GM19328 (cell line): ENCODE results near the gene HOXC12.

Source experiments
- ATAC-seq: cut with Tn5 transposase; IDR thresholded peaks from one replicate; pipeline ENCODE4 v1.9.1; 2021; ENCODE audit warnings: mild to moderate bottlenecking, moderate library complexity; ENCODE audit not compliant: unreplicated experiment

Gene HOXC12

GRCh38 chr12:54005853-54006558 is 51.3 kb downstream of the HOXC12 start:
- no peak for ATAC-seq

- no peak for ATAC-seq
These were observed 52.0 kb downstream of the HOXC12 start for GRCh38 chr12:54006559-54007220.

GRCh38 chr12:54007538-54008259 is 53.0 kb downstream of the HOXC12 start:
- ATAC-seq, result no peak

DNA sequence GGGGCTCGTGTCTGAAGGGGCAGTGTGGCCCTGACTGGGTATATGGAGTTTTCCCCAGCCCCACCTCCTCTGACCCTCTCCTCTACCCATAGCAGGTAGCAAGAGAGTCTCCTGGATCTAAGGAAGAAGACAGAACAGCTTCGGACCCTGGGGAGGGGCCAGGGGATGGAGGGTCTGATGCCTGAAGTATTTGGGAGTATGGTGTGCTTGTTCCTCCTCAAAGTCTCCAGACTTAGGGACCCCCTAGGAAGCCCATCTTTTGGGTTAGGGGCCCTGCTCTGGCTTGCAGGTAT is 53.5 kb downstream of the HOXC12 start:
- ATAC-seq, result no peak
